Thoracic aorta (tissue), 2 donors: Measurements from ENCODE around the gene DCAF15. TPM values are rescaled to one million over a fixed set of nuclear protein-coding genes. Genes with fewer than 3 reads are reported as not detected.

Experiments used
- ATAC-seq: fragments of 150-250 bp; one replicate; pipeline ENCODE4 v1.8.0; 2017; ENCODE audit warnings: low read depth; ENCODE audit not compliant: insufficient number of reproducible peaks, low FRiP score
- DNase-seq: peaks from one replicate; pipeline ENCODE4 v3.0.0-alpha.2; 2020; ENCODE audit warnings: low spot score
- H3K27ac ChIP-seq, 2 donors: fragments of 200-600 bp; sonication (generic); 1 replicate in 1 of 2; 2 replicates in 1 of 2; pipeline ENCODE4 v1.5.1; 2016; ENCODE audit warnings: mild to moderate bottlenecking in 2 of 2, moderate library complexity in 2 of 2
- H3K27me3 ChIP-seq: fragments of 200-600 bp; sonication (generic); replicated peaks from 2 replicates; pipeline ENCODE4 v1.6.0; 2016; ENCODE audit warnings: mild to moderate bottlenecking; ENCODE audit not compliant: insufficient read depth
- H3K36me3 ChIP-seq: fragments of 200-600 bp; sonication (generic); one replicate; pipeline ENCODE4 v1.5.1; 2016
- H3K4me1 ChIP-seq, 2 donors: fragments of 200-600 bp; sonication (generic); 1 replicate in 1 of 2; 2 replicates in 1 of 2; pipeline versions ENCODE4 v1.5.1 to v1.6.0; 2016; ENCODE audit warnings: low read depth in 2 of 2, mild to moderate bottlenecking in 1 of 2; ENCODE audit not compliant: control insufficient read depth in 1 of 2
- H3K4me3 ChIP-seq: fragments of 200-600 bp; sonication (generic); 2 replicates; pipeline ENCODE4 v1.5.1; 2016; ENCODE audit warnings: mild to moderate bottlenecking
- H3K9me3 ChIP-seq: fragments of 200-600 bp; sonication (generic); 2 replicates; pipeline ENCODE4 v1.5.1; 2016
- CTCF ChIP-seq: fragments of 200-600 bp; sonication (generic); IDR thresholded peaks from one replicate; pipeline ENCODE4 v1.5.1; 2019; ENCODE audit warnings: antibody characterized with exemption
- total RNA-seq, 2 donors: library from RNA; depleted of rRNA; stranded (reverse); fragments of >200 nt; gene quantifications; one replicate each; pipeline versions ENCODE4 v1.1.0 to v1.2.3, GENCODE V29; 2016

Gene DCAF15
- total RNA-seq, 2 donors from 2014 or later = 12.6 to 31.4 TPM

GRCh38 chr19:13946414-13946813, 5.9 kb upstream of the DCAF15 start:
- no peak for TF ChIP-seq CTCF
- DNase-seq (no peak), ATAC-seq (no peak)
- no peaks in the 10 kb centered on the region for H3K27me3 ChIP-seq
- no peaks in the 10 kb centered on the region for H3K36me3 ChIP-seq
- no peaks in the 10 kb centered on the region for H3K4me1 ChIP-seq
- no peak overlapping the region for H3K27ac ChIP-seq
- H3K9me3 ChIP-seq = no peaks in the 10 kb centered on the region
- no peak overlapping the region for H3K4me3 ChIP-seq

GRCh38 chr19:13951043-13951442, 1.3 kb upstream of the DCAF15 start:
- TF ChIP-seq CTCF = no peak
- Histone ChIP-seq H3K4me1 (peaks cover 0 to 13% of the 10 kb centered on the region in 2 donors), H3K27ac (no peak overlapping the region), H3K36me3 (peaks cover 13% of the 10 kb centered on the region), H3K9me3 (no peaks in the 10 kb centered on the region), H3K27me3 (no peaks in the 10 kb centered on the region), H3K4me3 (no peak overlapping the region)
- DNase-seq (no peak), ATAC-seq (no peak)

- Histone ChIP-seq H3K4me1 (peaks cover 0 to 13% of the 10 kb centered on the region in 2 donors), H3K27me3 (no peaks in the 10 kb centered on the region), H3K4me3 (peak overlapping the region; percentile 90), H3K9me3 (no peaks in the 10 kb centered on the region), H3K27ac (no peak overlapping the region), H3K36me3 (peaks cover 20% of the 10 kb centered on the region)
- ATAC-seq (no peak), DNase-seq (no peak)
- TF ChIP-seq CTCF = no peak
These were observed 533 bp upstream of the DCAF15 start for GRCh38 chr19:13951799-13952153.

GRCh38 chr19:13952931-13953531, 722 bp downstream of the DCAF15 start:
- no peaks in the 10 kb centered on the region for H3K9me3 ChIP-seq
- peak overlapping the region; percentile 90 for H3K4me3 ChIP-seq
- no peak for TF ChIP-seq CTCF
- DNase-seq = no peak
- no peak overlapping the region for H3K27ac ChIP-seq
- peaks cover 0 to 13% of the 10 kb centered on the region in 2 donors for H3K4me1 ChIP-seq
- peaks cover 21% of the 10 kb centered on the region for H3K36me3 ChIP-seq
- no peak for ATAC-seq
- no peaks in the 10 kb centered on the region for H3K27me3 ChIP-seq

- no peak for TF ChIP-seq CTCF
- Histone ChIP-seq H3K36me3 (peaks cover 30% of the 10 kb centered on the region), H3K9me3 (no peaks in the 10 kb centered on the region), H3K27me3 (no peaks in the 10 kb centered on the region), H3K4me1 (peaks cover 0 to 13% of the 10 kb centered on the region in 2 donors), H3K4me3 (no peak overlapping the region), H3K27ac (no peak overlapping the region)
- ATAC-seq = no peak
- DNase-seq = no peak
These were observed 1.9 kb downstream of the DCAF15 start for GRCh38 chr19:13954185-13954584.
